HTERT RPE-1 (cell line): Measurements from ENCODE around the gene LDLR.
"Not testable (repeated sequence)": the region's sequence is repeated elsewhere in the genome, so short reads cannot be mapped to it uniquely, and the experiment has no call there.

Source experiments
- in situ Hi-C: fragments of 300-500 bp; cut with MboI; formaldehyde crosslinking; loops from 4 replicates; pipeline ENCODE4 v1.14.3; 2020; ENCODE audit warnings: low sequenced_read_pairs

Gene LDLR

GRCh38 chr19:11103667-11104066 lies 14.4 kb downstream of the LDLR start:
- in situ Hi-C loops: not testable (repeated sequence)

GRCh38 chr19:11105014-11105636 lies 15.9 kb downstream of the LDLR start:
- in situ Hi-C loops: no loop called here

GRCh38 chr19:11106477-11106876 lies 17.2 kb downstream of the LDLR start:
- in situ Hi-C loops: no loop called here

GRCh38 chr19:11108746-11109145 lies 19.5 kb downstream of the LDLR start:
- in situ Hi-C loops: no loop called here

GRCh38 chr19:11111117-11111770 lies 22.0 kb downstream of the LDLR start:
- in situ Hi-C loops: no loop called here

GRCh38 chr19:11111771-11112144 lies 22.5 kb downstream of the LDLR start:
- in situ Hi-C loops: no loop called here

- in situ Hi-C loops: no loop called here
These were observed 24.0 kb downstream of the LDLR start for GRCh38 chr19:11113140-11113708.

GRCh38 chr19:11115042-11115441 lies 25.8 kb downstream of the LDLR start:
- in situ Hi-C loops: no loop called here

GRCh38 chr19:11115895-11116446 lies 26.7 kb downstream of the LDLR start:
- in situ Hi-C loops: no loop called here

- in situ Hi-C loops: no loop called here
These were observed 27.2 kb downstream of the LDLR start for GRCh38 chr19:11116507-11116906.

GRCh38 chr19:11121963-11122362 lies 32.7 kb downstream of the LDLR start:
- in situ Hi-C loops: not testable (repeated sequence)

GRCh38 chr19:11123114-11123513 lies 33.9 kb downstream of the LDLR start:
- in situ Hi-C loops: no loop called here

GRCh38 chr19:11124157-11124556 lies 34.9 kb downstream of the LDLR start:
- in situ Hi-C loops: not testable (repeated sequence)

GRCh38 chr19:11125994-11126685 lies 36.9 kb downstream of the LDLR start:
- in situ Hi-C loops: no loop called here

GRCh38 chr19:11127905-11128304 lies 38.6 kb downstream of the LDLR start:
- in situ Hi-C loops: no loop called here

- in situ Hi-C loops: no loop called here
These were observed 41.7 kb downstream of the LDLR start for GRCh38 chr19:11130824-11131455.

GRCh38 chr19:11131471-11131870 lies 42.2 kb downstream of the LDLR start:
- in situ Hi-C loops: no loop called here

- in situ Hi-C loops: no loop called here
These were observed 47.3 kb downstream of the LDLR start for GRCh38 chr19:11136400-11137101.

- in situ Hi-C loops: no loop called here
These were observed 48.5 kb downstream of the LDLR start for GRCh38 chr19:11137542-11138384.
